GM23338 (cell line): Measurements from ENCODE around the gene XXYLT1. TPM values are rescaled to one million over a fixed set of nuclear protein-coding genes. Genes with fewer than 3 reads are reported as not detected.

Experiments
- ATAC-seq: fragments of 200-7000 bp; cut with Tn5 transposase; 3 replicates; pipeline ENCODE4 v1.9.1; 2020
- DNase-seq: peaks from one replicate; pipeline ENCODE4 v3.0.0-alpha.2; 2015; ENCODE audit warnings: low spot score
- H2AFZ ChIP-seq: fragments of 200-600 bp; sonication (generic); 2 replicates; pipeline ENCODE4 v1.8.0; 2016; ENCODE audit warnings: antibody characterized with exemption, mild to moderate bottlenecking, moderate library complexity
- H3F3A ChIP-seq: fragments of 200-600 bp; sonication (generic); replicated peaks from 2 replicates; pipeline ENCODE4 v1.8.0; 2017; ENCODE audit warnings: antibody characterized with exemption, mixed run types, low read depth
- H3K27ac ChIP-seq: fragments of 200-600 bp; sonication (generic); 2 replicates; pipeline ENCODE4 v1.6.1; 2016; ENCODE audit warnings: low read depth
- H3K27me3 ChIP-seq: fragments of 200-600 bp; sonication (generic); 2 replicates; pipeline ENCODE4 v1.8.0; 2016; ENCODE audit warnings: mild to moderate bottlenecking, mixed run types, moderate library complexity; ENCODE audit not compliant: insufficient read depth
- H3K36me3 ChIP-seq: fragments of 200-600 bp; sonication (generic); 2 replicates; pipeline ENCODE4 v1.8.0; 2016; ENCODE audit warnings: mild to moderate bottlenecking; ENCODE audit not compliant: insufficient read depth
- H3K4me1 ChIP-seq: fragments of 200-600 bp; sonication (generic); 2 replicates; pipeline ENCODE4 v1.8.0; 2016; ENCODE audit warnings: mild to moderate bottlenecking, moderate library complexity; ENCODE audit not compliant: insufficient read depth
- H3K4me2 ChIP-seq: fragments of 200-600 bp; sonication (generic); 2 replicates; pipeline ENCODE4 v1.7.1; 2017; ENCODE audit warnings: mixed run types
- H3K4me3 ChIP-seq: fragments of 200-600 bp; sonication (generic); 2 replicates; pipeline ENCODE4 v1.6.1; 2016; ENCODE audit warnings: mixed run types
- H3K79me2 ChIP-seq: fragments of 200-600 bp; sonication (generic); replicated peaks from 2 replicates; pipeline ENCODE4 v1.8.0; 2017; ENCODE audit warnings: mild to moderate bottlenecking; ENCODE audit not compliant: insufficient read depth
- H3K9me2 ChIP-seq: fragments of 200-600 bp; sonication (generic); 2 replicates; pipeline ENCODE4 v1.8.0; 2017; ENCODE audit not compliant: insufficient read depth
- H4K20me1 ChIP-seq: fragments of 200-600 bp; sonication (generic); replicated peaks from 2 replicates; pipeline ENCODE4 v1.8.0; 2017; ENCODE audit warnings: mild to moderate bottlenecking; ENCODE audit not compliant: insufficient read depth
- H3K27ac Mint-ChIP-seq: 2 replicates; pipeline ENCODE4 v1.8.0; 2020; ENCODE audit warnings: inconsistent platforms, mild to moderate bottlenecking, moderate library complexity, mixed read lengths
- H3K27me3 Mint-ChIP-seq: 3 replicates; pipeline ENCODE4 v1.8.0; 2022; ENCODE audit warnings: low read depth, mild to moderate bottlenecking, moderate library complexity, mixed read lengths, inconsistent platforms; ENCODE audit not compliant: insufficient read depth, poor library complexity
- H3K36me3 Mint-ChIP-seq: 3 replicates; pipeline ENCODE4 v1.8.0; 2021; ENCODE audit warnings: low read depth, mild to moderate bottlenecking, inconsistent platforms, moderate library complexity, mixed read lengths
- H3K4me1 Mint-ChIP-seq: 3 replicates; pipeline ENCODE4 v1.8.0; 2020; ENCODE audit warnings: mild to moderate bottlenecking, inconsistent platforms, mixed read lengths
- H3K4me3 Mint-ChIP-seq: 3 replicates; pipeline ENCODE4 v1.8.0; 2021; ENCODE audit warnings: moderate library complexity, mild to moderate bottlenecking, inconsistent platforms, mixed read lengths
- H3K9me3 Mint-ChIP-seq: 3 replicates; pipeline ENCODE4 v1.8.0; 2020; ENCODE audit warnings: moderate library complexity, mild to moderate bottlenecking, inconsistent platforms, mixed read lengths
- CREB1 ChIP-seq: fragments of 250-450 bp; sonication (Bioruptor Pico); IDR thresholded peaks from 2 replicates; pipeline ENCODE4 v1.5.0; 2020; ENCODE audit warnings: low read depth, mild to moderate bottlenecking, moderate library complexity
- CTCF ChIP-seq, 2 experiments: fragments of 200-600 bp in 1 of 2; sonication (generic) in 1 of 2; conservative IDR thresholded peaks; 2 replicates each; pipeline versions ENCODE4 v1.5.1 to v1.6.1; 2016 to 2017; ENCODE audit warnings: antibody characterized with exemption in 2 of 2, low read depth in 2 of 2, mild to moderate bottlenecking in 2 of 2, moderate library complexity in 1 of 2
- EZH2 ChIP-seq: fragments of 200-600 bp; sonication (generic); IDR thresholded peaks from one replicate; pipeline ENCODE4 v1.8.0; 2017; ENCODE audit warnings: antibody characterized with exemption, mild to moderate bottlenecking, low read depth; ENCODE audit not compliant: unreplicated experiment
- EZH2phosphoT487 ChIP-seq: fragments of 200-600 bp; sonication (generic); IDR thresholded peaks from one replicate; pipeline ENCODE4 v1.8.1; 2018; ENCODE audit warnings: antibody characterized with exemption; ENCODE audit not compliant: unreplicated experiment
- JUNB ChIP-seq: IDR thresholded peaks from one replicate; pipeline ENCODE4 v1.6.1; 2016; ENCODE audit warnings: antibody characterized with exemption; ENCODE audit not compliant: unreplicated experiment
- NANOG ChIP-seq: IDR thresholded peaks from 2 replicates; pipeline ENCODE4 v1.6.1; 2016; ENCODE audit warnings: antibody characterized with exemption, borderline replicate concordance
- POLR2AphosphoS5 ChIP-seq: IDR thresholded peaks from 2 replicates; pipeline ENCODE4 v1.6.1; 2016; ENCODE audit warnings: antibody characterized with exemption, low read depth
- STAT1 ChIP-seq: IDR thresholded peaks from one replicate; pipeline ENCODE4 v1.6.1; 2016; ENCODE audit warnings: antibody characterized with exemption; ENCODE audit not compliant: unreplicated experiment
- ZNF114 ChIP-seq: fragments of 250-450 bp; sonication (Bioruptor Pico); IDR thresholded peaks from 2 replicates; pipeline ENCODE4 v1.5.0; 2020; ENCODE audit warnings: mild to moderate bottlenecking, moderate library complexity
- ZNF331 ChIP-seq: fragments of 250-450 bp; sonication (Bioruptor Pico); IDR thresholded peaks from 2 replicates; pipeline ENCODE4 v1.5.0; 2020; ENCODE audit warnings: low read depth, mild to moderate bottlenecking, moderate library complexity
- ZNF462 ChIP-seq: fragments of 250-450 bp; sonication (Bioruptor Pico); IDR thresholded peaks from 2 replicates; pipeline ENCODE4 v1.5.0; 2020; ENCODE audit warnings: mild to moderate bottlenecking, moderate library complexity
- polyA plus RNA-seq: library from polyadenylated mRNA; unstranded; fragments of >200 nt; fragmentation: Nextera tagmentation; extraction: Ambion mirVana; gene quantifications from 2 replicates; pipeline ENCODE4 v1.2.1, GENCODE V29; 2016
- total RNA-seq: library from RNA; depleted of rRNA; stranded (reverse); fragments of >200 nt; shearing (Covaris generic); gene quantifications from 2 replicates; pipeline ENCODE4 v1.2.3, GENCODE V29; 2014
- TF ChIP-seq, protein P1 (sequence below): IDR thresholded peaks from 2 replicates; pipeline ENCODE4 v1.6.1; 2016; ENCODE audit warnings: antibody characterized with exemption
- TF ChIP-seq, protein P2 (sequence below): IDR thresholded peaks from one replicate; pipeline ENCODE4 v1.6.1; 2018; ENCODE audit warnings: antibody characterized with exemption; ENCODE audit not compliant: unreplicated experiment

The XXYLT1 gene
- total and polyA plus RNA-seq, 2 experiments from 2014 or later = 13.5 to 34.8 TPM

DNA sequence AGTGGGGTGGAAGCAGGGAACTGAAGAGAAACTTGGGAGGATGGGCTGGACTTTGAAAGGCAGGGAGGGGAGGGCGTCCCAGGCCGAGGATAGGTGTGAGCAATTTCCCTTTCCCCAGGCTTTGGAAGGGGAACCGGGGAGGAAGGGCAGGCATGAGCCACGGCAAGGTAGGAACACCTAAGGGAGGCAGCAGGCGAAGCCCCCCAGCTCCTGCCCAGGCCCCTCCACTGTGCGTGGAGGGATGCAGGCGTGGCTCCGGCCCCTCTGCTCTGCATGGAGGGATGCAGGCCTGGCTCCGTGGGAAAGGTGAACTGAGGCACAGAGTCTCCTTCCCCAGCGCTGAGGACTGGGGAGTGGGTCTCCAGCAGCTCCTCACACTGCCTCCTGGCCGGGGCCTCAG is 236.4 kb downstream of the XXYLT1 start:
- Histone ChIP-seq H3F3A (no peaks in the 10 kb centered on the region), H3K9me2 (no peaks in the 10 kb centered on the region), H3K27ac (no peak overlapping the region), H3K4me2 (no peak overlapping the region), H3K36me3 (no peaks in the 10 kb centered on the region), H2AFZ (no peak overlapping the region; the same call in 1 of the 2 replicates), H4K20me1 (no peaks in the 10 kb centered on the region), H3K27me3 (no peaks in the 10 kb centered on the region), H3K4me1 (peaks cover 22% of the 10 kb centered on the region), H3K79me2 (no peaks in the 10 kb centered on the region), H3K4me3 (no peak overlapping the region)
- Mint-ChIP-seq H3K9me3 (peaks cover 6% of the 10 kb centered on the region; the same call in 2 of the 3 replicates), H3K4me1 (peaks cover 51% of the 10 kb centered on the region), H3K27ac (no peak overlapping the region), H3K27me3 (peaks cover 19% of the 10 kb centered on the region), H3K36me3 (no peaks in the 10 kb centered on the region), H3K4me3 (no peak overlapping the region)
- TF ChIP-seq EZH2 (no peak), ZNF114 (CRISPR knock-in tag) (no peak), JUNB (no peak), CREB1 (CRISPR knock-in tag) (no peak), NANOG (no peak), STAT1 (no peak), EZH2phosphoT487 (no peak), CTCF (conservative IDR thresholded peaks at IDR 0.05; ENCODE audit: low read depth in 2 of 2) (no peak), ZNF462 (CRISPR knock-in tag) (no peak), ZNF331 (no peak), POLR2AphosphoS5 (no peak)
- TF ChIP-seq, protein P1, sequence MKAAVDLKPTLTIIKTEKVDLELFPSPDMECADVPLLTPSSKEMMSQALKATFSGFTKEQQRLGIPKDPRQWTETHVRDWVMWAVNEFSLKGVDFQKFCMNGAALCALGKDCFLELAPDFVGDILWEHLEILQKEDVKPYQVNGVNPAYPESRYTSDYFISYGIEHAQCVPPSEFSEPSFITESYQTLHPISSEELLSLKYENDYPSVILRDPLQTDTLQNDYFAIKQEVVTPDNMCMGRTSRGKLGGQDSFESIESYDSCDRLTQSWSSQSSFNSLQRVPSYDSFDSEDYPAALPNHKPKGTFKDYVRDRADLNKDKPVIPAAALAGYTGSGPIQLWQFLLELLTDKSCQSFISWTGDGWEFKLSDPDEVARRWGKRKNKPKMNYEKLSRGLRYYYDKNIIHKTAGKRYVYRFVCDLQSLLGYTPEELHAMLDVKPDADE = no peak
- TF ChIP-seq, protein P2, sequence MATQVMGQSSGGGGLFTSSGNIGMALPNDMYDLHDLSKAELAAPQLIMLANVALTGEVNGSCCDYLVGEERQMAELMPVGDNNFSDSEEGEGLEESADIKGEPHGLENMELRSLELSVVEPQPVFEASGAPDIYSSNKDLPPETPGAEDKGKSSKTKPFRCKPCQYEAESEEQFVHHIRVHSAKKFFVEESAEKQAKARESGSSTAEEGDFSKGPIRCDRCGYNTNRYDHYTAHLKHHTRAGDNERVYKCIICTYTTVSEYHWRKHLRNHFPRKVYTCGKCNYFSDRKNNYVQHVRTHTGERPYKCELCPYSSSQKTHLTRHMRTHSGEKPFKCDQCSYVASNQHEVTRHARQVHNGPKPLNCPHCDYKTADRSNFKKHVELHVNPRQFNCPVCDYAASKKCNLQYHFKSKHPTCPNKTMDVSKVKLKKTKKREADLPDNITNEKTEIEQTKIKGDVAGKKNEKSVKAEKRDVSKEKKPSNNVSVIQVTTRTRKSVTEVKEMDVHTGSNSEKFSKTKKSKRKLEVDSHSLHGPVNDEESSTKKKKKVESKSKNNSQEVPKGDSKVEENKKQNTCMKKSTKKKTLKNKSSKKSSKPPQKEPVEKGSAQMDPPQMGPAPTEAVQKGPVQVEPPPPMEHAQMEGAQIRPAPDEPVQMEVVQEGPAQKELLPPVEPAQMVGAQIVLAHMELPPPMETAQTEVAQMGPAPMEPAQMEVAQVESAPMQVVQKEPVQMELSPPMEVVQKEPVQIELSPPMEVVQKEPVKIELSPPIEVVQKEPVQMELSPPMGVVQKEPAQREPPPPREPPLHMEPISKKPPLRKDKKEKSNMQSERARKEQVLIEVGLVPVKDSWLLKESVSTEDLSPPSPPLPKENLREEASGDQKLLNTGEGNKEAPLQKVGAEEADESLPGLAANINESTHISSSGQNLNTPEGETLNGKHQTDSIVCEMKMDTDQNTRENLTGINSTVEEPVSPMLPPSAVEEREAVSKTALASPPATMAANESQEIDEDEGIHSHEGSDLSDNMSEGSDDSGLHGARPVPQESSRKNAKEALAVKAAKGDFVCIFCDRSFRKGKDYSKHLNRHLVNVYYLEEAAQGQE = no peak
- ATAC-seq (no peak), DNase-seq (no peak)
